Activated CD4-positive, alpha-beta memory T cell treated with anti-CD3 and anti-CD28 coated beads for 36 hours (primary cell): Measurements from ENCODE around the gene ZNF688. TPM values are rescaled to one million over a fixed set of nuclear protein-coding genes. Genes with fewer than 3 reads are reported as not detected.
"Not testable (repeated sequence)": the region's sequence is repeated elsewhere in the genome, so short reads cannot be mapped to it uniquely, and the experiment has no call there.

Experiments
- CTCF ChIA-PET: fragments of 350-600 bp; sonication (Branson Sonifier 250); formaldehyde crosslinking; loops from one replicate; lab custom pipeline; 2021; ENCODE audit warnings: antibody characterized with exemption, inconsistent platforms; lab: Charles Lee
- POLR2A ChIA-PET: fragments of 350-600 bp; sonication (Branson Sonifier 250); formaldehyde crosslinking; loops from one replicate; lab custom pipeline; 2021; ENCODE audit warnings: antibody characterized with exemption; lab: Charles Lee
- DNase-seq: peaks from one replicate; pipeline ENCODE4 v3.0.0-alpha.2; 2020
- H3K27ac Mint-ChIP-seq: one replicate; pipeline ENCODE4 v1.8.0; 2021; ENCODE audit warnings: mixed read lengths
- H3K27me3 Mint-ChIP-seq: one replicate; pipeline ENCODE4 v1.8.0; 2021; ENCODE audit warnings: mixed read lengths
- H3K36me3 Mint-ChIP-seq: one replicate; pipeline ENCODE4 v1.8.0; 2021; ENCODE audit warnings: mixed read lengths
- H3K4me1 Mint-ChIP-seq: one replicate; pipeline ENCODE4 v1.8.0; 2021; ENCODE audit warnings: low read depth, mixed read lengths
- H3K4me3 Mint-ChIP-seq: one replicate; pipeline ENCODE4 v1.8.0; 2021; ENCODE audit warnings: mild to moderate bottlenecking, mixed read lengths
- H3K9me3 Mint-ChIP-seq: one replicate; pipeline ENCODE4 v1.8.0; 2021; ENCODE audit warnings: mixed read lengths
- intact Hi-C: fragments of 100-400 bp; cut with micrococcal nuclease; formaldehyde crosslinking; loops from one replicate; pipeline ENCODE4 v1.15.1; 2023
- total RNA-seq, 2 experiments: library from RNA; stranded (reverse); gene quantifications; one replicate each; pipeline ENCODE4 v1.2.3, GENCODE V29; 2021

Gene ZNF688
- total RNA-seq, 2 experiments from 2014 or later, result 9.2 to 9.3 TPM

- ChIA-PET CTCF (interaction anchor here (1.3 to 2.3 kb wide), 2 partner anchors 155 to 175 kb away, joined by 3 to 11 read pairs; partner anchors contain the start of gene DCTPP1), POLR2A (no interaction called here)
- no peak overlapping the region for H3K27ac Mint-ChIP-seq
- no peak for DNase-seq
- no peaks in the 10 kb centered on the region for H3K27me3 Mint-ChIP-seq
- no peaks in the 10 kb centered on the region for H3K9me3 Mint-ChIP-seq
- intact Hi-C loops, result no loop called here
- H3K4me1 Mint-ChIP-seq, result peaks cover 10% of the 10 kb centered on the region
- peaks cover 19% of the 10 kb centered on the region for H3K36me3 Mint-ChIP-seq
- no peak overlapping the region for H3K4me3 Mint-ChIP-seq
Measured at GRCh38 chr16:30604316-30604947, 32.9 kb upstream of the ZNF688 start.

- peaks cover 19% of the 10 kb centered on the region for H3K36me3 Mint-ChIP-seq
- POLR2A ChIA-PET, result no interaction called here
Measured at GRCh38 chr16:30603945-30604315, 32.4 kb upstream of the ZNF688 start.

GRCh38 chr16:30602616-30603277, 31.2 kb upstream of the ZNF688 start:
- POLR2A ChIA-PET, result interaction anchor here (0.8 kb wide), 1 partner anchor 44 kb away, joined by 3 read pairs; no protein-coding TSS in a partner anchor
- intact Hi-C loops, result no loop called here
- DNase-seq, result no peak

More at GRCh38 chr16:30603945-30604315, 32.4 kb upstream of the ZNF688 start:
- DNase-seq, result no peak
- H3K9me3 Mint-ChIP-seq, result no peaks in the 10 kb centered on the region
- intact Hi-C loops, result no loop called here
- H3K27me3 Mint-ChIP-seq, result no peaks in the 10 kb centered on the region
- peaks cover 9% of the 10 kb centered on the region for H3K4me1 Mint-ChIP-seq
- H3K4me3 Mint-ChIP-seq, result no peak overlapping the region
- CTCF ChIA-PET, result interaction anchor here (1.3 to 2.3 kb wide), 2 partner anchors 155 to 174 kb away, joined by 3 to 11 read pairs; partner anchors contain the start of gene DCTPP1
- H3K27ac Mint-ChIP-seq, result no peak overlapping the region

GRCh38 chr16:30601966-30602365, 30.5 kb upstream of the ZNF688 start:
- H3K27ac Mint-ChIP-seq, result no peak overlapping the region
- ChIA-PET POLR2A (interaction anchor here (0.8 kb wide), 1 partner anchor 43 kb away, joined by 3 read pairs; no protein-coding TSS in a partner anchor), CTCF (interaction anchor here (0.9 to 2.3 kb wide), 6 partner anchors 8 to 172 kb away, joined by 3 to 11 read pairs (median 6); partner anchors contain the start of genes DCTPP1 and ZNF689)

More at GRCh38 chr16:30602616-30603277, 31.2 kb upstream of the ZNF688 start:
- H3K27ac Mint-ChIP-seq, result no peak overlapping the region
- H3K36me3 Mint-ChIP-seq, result peaks cover 19% of the 10 kb centered on the region
- peaks cover 8% of the 10 kb centered on the region for H3K4me1 Mint-ChIP-seq
- no peaks in the 10 kb centered on the region for H3K9me3 Mint-ChIP-seq
- CTCF ChIA-PET, result interaction anchor here (0.9 to 2.3 kb wide), 6 partner anchors 13 to 173 kb away, joined by 3 to 11 read pairs (median 6); partner anchors contain the start of gene DCTPP1
- no peak overlapping the region for H3K4me3 Mint-ChIP-seq
- no peaks in the 10 kb centered on the region for H3K27me3 Mint-ChIP-seq

GRCh38 chr16:30600929-30601328, 29.4 kb upstream of the ZNF688 start:
- H3K27me3 Mint-ChIP-seq, result no peaks in the 10 kb centered on the region
- ChIA-PET POLR2A (no interaction called here), CTCF (interaction anchor here (1.3 to 5.1 kb wide), 6 partner anchors 9 to 171 kb away, joined by 3 to 52 read pairs (median 28); partner anchors contain the start of genes DCTPP1, ZNF689, ZNF747 and ZNF764)
- no peak for DNase-seq
- H3K9me3 Mint-ChIP-seq, result no peaks in the 10 kb centered on the region
- peaks cover 5% of the 10 kb centered on the region for H3K4me1 Mint-ChIP-seq
- H3K4me3 Mint-ChIP-seq, result no peak overlapping the region
- intact Hi-C loops, result no loop called here
- H3K36me3 Mint-ChIP-seq, result peaks cover 12% of the 10 kb centered on the region
- no peak overlapping the region for H3K27ac Mint-ChIP-seq

More at GRCh38 chr16:30601966-30602365, 30.5 kb upstream of the ZNF688 start:
- Mint-ChIP-seq H3K27me3 (no peaks in the 10 kb centered on the region), H3K9me3 (no peaks in the 10 kb centered on the region), H3K4me3 (no peak overlapping the region), H3K36me3 (peaks cover 16% of the 10 kb centered on the region), H3K4me1 (peaks cover 5% of the 10 kb centered on the region)
- DNase-seq, result no peak
- intact Hi-C loops, result no loop called here

GRCh38 chr16:30600215-30600614, 28.7 kb upstream of the ZNF688 start:
- Mint-ChIP-seq H3K4me1 (peaks cover 5% of the 10 kb centered on the region), H3K27me3 (no peaks in the 10 kb centered on the region), H3K36me3 (peaks cover 10% of the 10 kb centered on the region), H3K4me3 (no peak overlapping the region), H3K27ac (no peak overlapping the region), H3K9me3 (no peaks in the 10 kb centered on the region)
- POLR2A ChIA-PET, result interaction anchor here (0.6 kb wide), 1 partner anchor 60 kb away, joined by 3 read pairs; no protein-coding TSS in a partner anchor
- CTCF ChIA-PET, result interaction anchor here (1.4 to 5.1 kb wide), 5 partner anchors 11 to 171 kb away, joined by 3 to 52 read pairs (median 33); partner anchors contain the start of genes DCTPP1, ZNF747 and ZNF764
- no peak for DNase-seq
- intact Hi-C loops, result no loop called here

GRCh38 chr16:30592871-30593270, 21.4 kb upstream of the ZNF688 start:
- ChIA-PET CTCF (interaction anchor here (0.6 to 2.0 kb wide), 4 partner anchors 21 to 58 kb away, joined by 3 to 6 read pairs (median 4); partner anchors contain the start of gene PRR14), POLR2A (no interaction called here)
- H3K27ac Mint-ChIP-seq, result no peak overlapping the region
- no peak overlapping the region for H3K4me3 Mint-ChIP-seq
- DNase-seq, result no peak
- intact Hi-C loops, result no loop called here
- peaks cover 8% of the 10 kb centered on the region for H3K4me1 Mint-ChIP-seq
- H3K27me3 Mint-ChIP-seq, result no peaks in the 10 kb centered on the region
- H3K36me3 Mint-ChIP-seq, result peaks cover 5% of the 10 kb centered on the region
- H3K9me3 Mint-ChIP-seq, result no peaks in the 10 kb centered on the region

- H3K27me3 Mint-ChIP-seq, H3K9me3 Mint-ChIP-seq: not testable (repeated sequence)
- POLR2A ChIA-PET, result interaction anchor here (0.6 to 0.7 kb wide), 2 partner anchors 39 to 105 kb away, joined by 3 read pairs; no protein-coding TSS in a partner anchor
Measured at GRCh38 chr16:30590869-30591268, 19.4 kb upstream of the ZNF688 start.

GRCh38 chr16:30589582-30589981, 18.1 kb upstream of the ZNF688 start:
- DNase-seq, H3K27ac Mint-ChIP-seq, H3K9me3 Mint-ChIP-seq, H3K27me3 Mint-ChIP-seq, H3K4me3 Mint-ChIP-seq, CTCF ChIA-PET, intact Hi-C loops, POLR2A ChIA-PET: not testable (repeated sequence)
- Mint-ChIP-seq H3K4me1 (peaks cover 21% of the 10 kb centered on the region), H3K36me3 (peaks cover 18% of the 10 kb centered on the region)

More at GRCh38 chr16:30590869-30591268, 19.4 kb upstream of the ZNF688 start:
- H3K4me3 Mint-ChIP-seq, intact Hi-C loops, DNase-seq, H3K27ac Mint-ChIP-seq: not testable (repeated sequence)
- Mint-ChIP-seq H3K4me1 (peaks cover 17% of the 10 kb centered on the region), H3K36me3 (peaks cover 13% of the 10 kb centered on the region)
- CTCF ChIA-PET, result interaction anchor here (0.9 to 1.0 kb wide), 2 partner anchors 38 to 55 kb away, joined by 3 read pairs; no protein-coding TSS in a partner anchor

- Mint-ChIP-seq H3K9me3 (no peaks in the 10 kb centered on the region), H3K4me1 (peaks cover 26% of the 10 kb centered on the region), H3K27ac (no peak overlapping the region), H3K36me3 (peaks cover 18% of the 10 kb centered on the region), H3K4me3 (no peak overlapping the region), H3K27me3 (no peaks in the 10 kb centered on the region)
- POLR2A ChIA-PET, result interaction anchor here (0.6 kb wide), 1 partner anchor 691 kb away, joined by 6 read pairs; no protein-coding TSS in a partner anchor
- no peak for DNase-seq
- CTCF ChIA-PET, result interaction anchor here (1.0 to 5.0 kb wide), 3 partner anchors 7 to 53 kb away, joined by 3 to 29 read pairs (median 4); no protein-coding TSS in a partner anchor
- intact Hi-C loops, result no loop called here
Measured at GRCh38 chr16:30588651-30589050, 17.1 kb upstream of the ZNF688 start.

- peak within 1 kb of the TSS; percentile 83 for H3K27ac Mint-ChIP-seq
- POLR2A ChIA-PET, result interaction anchor here (0.8 to 2.4 kb wide), 13 partner anchors 9 to 51 kb away, joined by 3 to 18 read pairs (median 4); partner anchors contain the start of genes ZNF688, ZNF689, ZNF747 and ZNF764
- peak within 1 kb of the TSS; percentile 83 for H3K4me3 Mint-ChIP-seq
- peak; percentile 97 for DNase-seq
- intact Hi-C loops, result loop anchor here (1.0 kb wide), 2 partner anchors 17 to 50 kb away; no protein-coding TSS in a partner anchor
- peaks cover 35% of the 10 kb centered on the region for H3K36me3 Mint-ChIP-seq
- H3K27me3 Mint-ChIP-seq, result no peaks in the 10 kb centered on the region
- H3K9me3 Mint-ChIP-seq, result no peaks in the 10 kb centered on the region
- CTCF ChIA-PET, result interaction anchor here (0.7 to 5.0 kb wide), 14 partner anchors 12 to 553 kb away, joined by 3 to 29 read pairs (median 4); partner anchors contain the start of genes DCTPP1, FBRS, PRR14 and ZNF688
- H3K4me1 Mint-ChIP-seq, result peaks cover 32% of the 10 kb centered on the region
Measured at GRCh38 chr16:30585400-30586191, 14.1 kb upstream of the ZNF688 start, which contains the start of gene ZNF785. TSS of gene ZNF785 (minus strand) at chr16:30585697. CDS start at chr16:30585611, 86 bp downstream.
